B cell (primary cell): Measurements from ENCODE around the gene SEMA3F.

Experiments used
- EZH2 ChIP-seq: IDR thresholded peaks from 2 replicates; pipeline ENCODE4 v1.6.1; 2012; ENCODE audit warnings: borderline replicate concordance, low read depth, mild to moderate bottlenecking, moderate library complexity, low read length; ENCODE audit not compliant: insufficient read depth, poor library complexity, severe bottlenecking
- TF ChIP-seq, protein P1 (sequence below): fragments of 200-600 bp; IDR thresholded peaks from one replicate; pipeline ENCODE4 v1.8.0; 2022; ENCODE audit warnings: antibody characterized with exemption, mild to moderate bottlenecking

DNA sequence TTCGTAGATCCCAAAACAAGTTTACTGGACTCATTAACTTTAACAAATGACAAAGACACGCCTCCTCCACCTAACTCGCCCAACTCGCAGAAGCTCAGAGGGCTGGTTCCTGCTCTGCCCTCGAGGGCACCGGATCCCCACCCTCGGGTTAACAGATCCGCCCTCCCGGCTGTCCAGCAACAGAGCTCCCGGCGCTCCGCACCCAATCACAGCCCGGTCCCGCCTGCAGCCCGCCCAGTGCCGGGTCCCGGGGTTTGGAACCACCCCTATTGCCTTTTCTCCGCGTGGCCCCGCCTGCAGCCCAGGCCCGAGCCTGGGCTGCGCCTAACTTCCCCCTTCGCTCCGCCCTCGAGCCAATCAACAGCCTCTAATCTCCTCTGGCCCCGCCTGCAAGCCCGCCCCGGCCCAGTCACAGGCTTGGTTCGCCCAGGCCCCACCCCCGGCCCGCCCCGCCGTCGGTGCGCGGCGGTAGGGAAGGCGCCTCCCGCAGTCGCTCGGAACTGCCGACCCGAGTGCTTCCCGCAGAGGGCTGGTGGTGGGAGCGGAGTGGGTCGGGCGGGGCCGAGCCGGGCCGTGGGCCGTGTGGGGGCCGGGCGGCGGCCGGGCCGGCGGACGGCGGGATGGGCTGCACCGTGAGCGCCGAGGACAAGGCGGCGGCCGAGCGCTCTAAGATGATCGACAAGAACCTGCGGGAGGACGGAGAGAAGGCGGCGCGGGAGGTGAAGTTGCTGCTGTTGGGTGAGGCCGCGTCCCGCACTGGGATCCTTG lies 80.8 kb downstream of the SEMA3F start, which contains the start of gene GNAI2:
- TF ChIP-seq, protein P1, sequence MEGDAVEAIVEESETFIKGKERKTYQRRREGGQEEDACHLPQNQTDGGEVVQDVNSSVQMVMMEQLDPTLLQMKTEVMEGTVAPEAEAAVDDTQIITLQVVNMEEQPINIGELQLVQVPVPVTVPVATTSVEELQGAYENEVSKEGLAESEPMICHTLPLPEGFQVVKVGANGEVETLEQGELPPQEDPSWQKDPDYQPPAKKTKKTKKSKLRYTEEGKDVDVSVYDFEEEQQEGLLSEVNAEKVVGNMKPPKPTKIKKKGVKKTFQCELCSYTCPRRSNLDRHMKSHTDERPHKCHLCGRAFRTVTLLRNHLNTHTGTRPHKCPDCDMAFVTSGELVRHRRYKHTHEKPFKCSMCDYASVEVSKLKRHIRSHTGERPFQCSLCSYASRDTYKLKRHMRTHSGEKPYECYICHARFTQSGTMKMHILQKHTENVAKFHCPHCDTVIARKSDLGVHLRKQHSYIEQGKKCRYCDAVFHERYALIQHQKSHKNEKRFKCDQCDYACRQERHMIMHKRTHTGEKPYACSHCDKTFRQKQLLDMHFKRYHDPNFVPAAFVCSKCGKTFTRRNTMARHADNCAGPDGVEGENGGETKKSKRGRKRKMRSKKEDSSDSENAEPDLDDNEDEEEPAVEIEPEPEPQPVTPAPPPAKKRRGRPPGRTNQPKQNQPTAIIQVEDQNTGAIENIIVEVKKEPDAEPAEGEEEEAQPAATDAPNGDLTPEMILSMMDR: no peak
- no peak for TF ChIP-seq EZH2
